Stomach (tissue), 4 donors: ENCODE results near the gene SLC28A3.

Source experiments
- POLR2A ChIP-seq, 4 donors: fragments of 450-650 bp; IDR thresholded peaks; one replicate each; pipeline ENCODE4 v1.6.1; 2016; ENCODE audit warnings: antibody characterized with exemption in 4 of 4, control low read depth in 2 of 4, mild to moderate bottlenecking in 1 of 4, moderate library complexity in 1 of 4
- POLR2AphosphoS5 ChIP-seq, 3 donors: sonication (generic); formaldehyde crosslinking; IDR thresholded peaks; one replicate each; pipeline ENCODE4 v1.6.1; 2016; ENCODE audit warnings: antibody characterized with exemption in 3 of 3
- TF ChIP-seq, protein P1 (sequence below), 7 experiments: fragments of 450-650 bp in 4 of 7; fragments of 200-600 bp in 3 of 7; sonication (generic) in 3 of 7; IDR thresholded peaks; one replicate each; pipeline ENCODE4 v1.5.1; 2016 to 2019; ENCODE audit warnings: antibody characterized with exemption in 7 of 7, control low read depth in 2 of 7, mild to moderate bottlenecking in 1 of 7

- TF ChIP-seq, protein P1, sequence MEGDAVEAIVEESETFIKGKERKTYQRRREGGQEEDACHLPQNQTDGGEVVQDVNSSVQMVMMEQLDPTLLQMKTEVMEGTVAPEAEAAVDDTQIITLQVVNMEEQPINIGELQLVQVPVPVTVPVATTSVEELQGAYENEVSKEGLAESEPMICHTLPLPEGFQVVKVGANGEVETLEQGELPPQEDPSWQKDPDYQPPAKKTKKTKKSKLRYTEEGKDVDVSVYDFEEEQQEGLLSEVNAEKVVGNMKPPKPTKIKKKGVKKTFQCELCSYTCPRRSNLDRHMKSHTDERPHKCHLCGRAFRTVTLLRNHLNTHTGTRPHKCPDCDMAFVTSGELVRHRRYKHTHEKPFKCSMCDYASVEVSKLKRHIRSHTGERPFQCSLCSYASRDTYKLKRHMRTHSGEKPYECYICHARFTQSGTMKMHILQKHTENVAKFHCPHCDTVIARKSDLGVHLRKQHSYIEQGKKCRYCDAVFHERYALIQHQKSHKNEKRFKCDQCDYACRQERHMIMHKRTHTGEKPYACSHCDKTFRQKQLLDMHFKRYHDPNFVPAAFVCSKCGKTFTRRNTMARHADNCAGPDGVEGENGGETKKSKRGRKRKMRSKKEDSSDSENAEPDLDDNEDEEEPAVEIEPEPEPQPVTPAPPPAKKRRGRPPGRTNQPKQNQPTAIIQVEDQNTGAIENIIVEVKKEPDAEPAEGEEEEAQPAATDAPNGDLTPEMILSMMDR (IDR thresholded peaks at IDR 0.05), result no peak
- TF ChIP-seq POLR2A (IDR thresholded peaks at IDR 0.05) (no peak), POLR2AphosphoS5 (IDR thresholded peaks at IDR 0.05) (no peak)
Measured at GRCh38 chr9:84285381-84285780, 55.2 kb downstream of the SLC28A3 start.
